Smooth muscle cell (in vitro differentiated cells): ENCODE results near the gene GHR. TPM values are rescaled to one million over a fixed set of nuclear protein-coding genes. Genes with fewer than 3 reads are reported as not detected.

Experiments used
- DNase-seq: peaks from one replicate; lab custom pipeline; 2025; ENCODE audit not compliant: unreplicated experiment; lab: John Stamatoyannopoulos, UW
- H2AFZ ChIP-seq: fragments of 200-600 bp; sonication (generic); 2 replicates; pipeline ENCODE4 v1.6.0; 2016; ENCODE audit warnings: antibody characterized with exemption, low read depth, mild to moderate bottlenecking
- H3F3A ChIP-seq: fragments of 200-600 bp; sonication (generic); 2 replicates; pipeline ENCODE4 v1.6.0; 2017; ENCODE audit warnings: antibody characterized with exemption, low read depth
- H3K27ac ChIP-seq: fragments of 200-600 bp; sonication (generic); 2 replicates; pipeline ENCODE4 v1.5.1; 2016; ENCODE audit warnings: low read depth, mild to moderate bottlenecking
- H3K27me3 ChIP-seq: fragments of 200-600 bp; sonication (generic); 2 replicates; pipeline ENCODE4 v1.6.1; 2016; ENCODE audit warnings: low read depth, mild to moderate bottlenecking
- H3K36me3 ChIP-seq: fragments of 200-600 bp; sonication (generic); 2 replicates; pipeline ENCODE4 v1.5.1; 2016; ENCODE audit warnings: low read depth
- H3K4me1 ChIP-seq: fragments of 200-600 bp; sonication (generic); 2 replicates; pipeline ENCODE4 v1.5.1; 2016; ENCODE audit warnings: low read depth
- H3K4me2 ChIP-seq: fragments of 200-600 bp; sonication (generic); 2 replicates; pipeline ENCODE4 v1.6.0; 2016; ENCODE audit warnings: mild to moderate bottlenecking
- H3K4me3 ChIP-seq: fragments of 200-600 bp; sonication (generic); 2 replicates; pipeline ENCODE4 v1.5.1; 2016; ENCODE audit warnings: mild to moderate bottlenecking
- H3K79me2 ChIP-seq: fragments of 200-600 bp; sonication (generic); 2 replicates; pipeline ENCODE4 v1.6.0; 2016; ENCODE audit warnings: low read depth, mild to moderate bottlenecking
- H3K9ac ChIP-seq: fragments of 200-600 bp; sonication (generic); 2 replicates; pipeline ENCODE4 v1.6.0; 2016; ENCODE audit warnings: low read depth
- H3K9me3 ChIP-seq: fragments of 200-600 bp; sonication (generic); replicated peaks from 2 replicates; pipeline ENCODE4 v1.5.1; 2016; ENCODE audit warnings: low read depth
- H4K20me1 ChIP-seq: fragments of 200-600 bp; sonication (generic); 2 replicates; pipeline ENCODE4 v1.6.0; 2016; ENCODE audit warnings: low read depth
- WGBS: methylation state at CpG from one replicate; pipeline ENCODE4 v1.1.7; 2016; ENCODE audit warnings: low lambda C conversion rate; 5-methylcytosine and 5-hydroxymethylcytosine counted together
- polyA plus RNA-seq: library from polyadenylated mRNA; unstranded; fragments of >200 nt; fragmentation: Nextera tagmentation; extraction: Ambion mirVana; gene quantifications from 2 replicates; pipeline ENCODE4 v1.2.1, GENCODE V29; 2016
- total RNA-seq: library from RNA; depleted of rRNA; stranded (reverse); fragments of >200 nt; gene quantifications from 2 replicates; pipeline ENCODE4 v1.2.3, GENCODE V29; 2014
- TF ChIP-seq, protein P1 (sequence below): fragments of 200-600 bp; sonication (generic); IDR thresholded peaks from 2 replicates; pipeline ENCODE4 v1.5.1; 2017; ENCODE audit warnings: borderline replicate concordance, mild to moderate bottlenecking, antibody characterized with exemption; ENCODE audit not compliant: insufficient read depth, poor library complexity, severe bottlenecking

GHR gene
- total and polyA plus RNA-seq, 2 experiments from 2014 or later = 2.1 to 4.3 TPM

DNA sequence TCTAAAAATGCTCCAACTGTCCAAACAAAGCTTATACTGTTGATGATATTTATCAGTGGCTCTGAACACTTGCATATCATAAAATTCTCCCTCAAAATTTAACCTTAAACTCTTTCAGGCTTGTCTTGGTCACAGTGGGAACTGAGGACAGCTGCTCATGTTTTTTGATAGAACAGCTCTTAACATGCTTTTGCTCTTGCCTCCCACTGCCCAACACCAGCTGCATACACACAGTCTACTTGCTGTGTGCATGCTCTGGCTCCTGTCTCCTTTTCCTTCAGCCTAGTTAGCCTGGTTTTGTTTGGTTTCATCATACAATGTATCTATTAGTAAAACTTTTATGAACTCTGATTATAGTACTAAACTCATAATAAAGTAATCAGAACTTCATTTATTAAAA, 64.6 kb downstream of the GHR start:
- Histone ChIP-seq H2AFZ (no peak overlapping the region), H3K27me3 (no peaks in the 10 kb centered on the region), H3K79me2 (no peaks in the 10 kb centered on the region), H4K20me1 (no peaks in the 10 kb centered on the region), H3F3A (no peaks in the 10 kb centered on the region), H3K4me3 (no peak overlapping the region), H3K27ac (no peak overlapping the region), H3K36me3 (no peaks in the 10 kb centered on the region), H3K9ac (no peak overlapping the region), H3K9me3 (no peaks in the 10 kb centered on the region), H3K4me2 (no peak overlapping the region), H3K4me1 (peaks cover 4% of the 10 kb centered on the region)
- TF ChIP-seq, protein P1, sequence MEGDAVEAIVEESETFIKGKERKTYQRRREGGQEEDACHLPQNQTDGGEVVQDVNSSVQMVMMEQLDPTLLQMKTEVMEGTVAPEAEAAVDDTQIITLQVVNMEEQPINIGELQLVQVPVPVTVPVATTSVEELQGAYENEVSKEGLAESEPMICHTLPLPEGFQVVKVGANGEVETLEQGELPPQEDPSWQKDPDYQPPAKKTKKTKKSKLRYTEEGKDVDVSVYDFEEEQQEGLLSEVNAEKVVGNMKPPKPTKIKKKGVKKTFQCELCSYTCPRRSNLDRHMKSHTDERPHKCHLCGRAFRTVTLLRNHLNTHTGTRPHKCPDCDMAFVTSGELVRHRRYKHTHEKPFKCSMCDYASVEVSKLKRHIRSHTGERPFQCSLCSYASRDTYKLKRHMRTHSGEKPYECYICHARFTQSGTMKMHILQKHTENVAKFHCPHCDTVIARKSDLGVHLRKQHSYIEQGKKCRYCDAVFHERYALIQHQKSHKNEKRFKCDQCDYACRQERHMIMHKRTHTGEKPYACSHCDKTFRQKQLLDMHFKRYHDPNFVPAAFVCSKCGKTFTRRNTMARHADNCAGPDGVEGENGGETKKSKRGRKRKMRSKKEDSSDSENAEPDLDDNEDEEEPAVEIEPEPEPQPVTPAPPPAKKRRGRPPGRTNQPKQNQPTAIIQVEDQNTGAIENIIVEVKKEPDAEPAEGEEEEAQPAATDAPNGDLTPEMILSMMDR = no peak
- no peak for DNase-seq

DNA sequence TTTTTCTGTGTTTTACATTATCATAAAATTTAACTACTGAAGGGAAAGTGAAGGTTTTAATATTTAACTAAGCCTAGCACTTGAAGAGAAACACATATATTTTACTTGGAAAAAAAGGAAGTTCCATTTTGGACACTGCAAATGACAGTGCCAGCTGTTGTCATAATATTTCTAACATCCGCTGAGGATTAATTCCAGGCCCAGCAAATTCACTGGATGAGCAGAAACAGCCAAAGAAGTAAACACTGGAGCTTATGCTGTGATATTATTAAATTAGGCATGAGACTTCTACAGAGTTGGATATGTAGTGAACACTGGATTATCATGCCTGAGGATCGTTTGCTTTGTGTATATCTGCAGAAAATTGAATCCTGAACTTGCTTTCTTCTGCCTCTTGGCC, 67.6 kb downstream of the GHR start:
- Histone ChIP-seq H3K27ac (no peak overlapping the region), H3K4me2 (no peak overlapping the region), H3K36me3 (no peaks in the 10 kb centered on the region), H4K20me1 (no peaks in the 10 kb centered on the region), H3K79me2 (no peaks in the 10 kb centered on the region), H2AFZ (no peak overlapping the region), H3K27me3 (no peaks in the 10 kb centered on the region), H3K9ac (no peak overlapping the region), H3K4me1 (peaks cover 4% of the 10 kb centered on the region), H3K9me3 (no peaks in the 10 kb centered on the region), H3F3A (no peaks in the 10 kb centered on the region), H3K4me3 (no peak overlapping the region)
- TF ChIP-seq, protein P1 = no peak
- 84% methylated on average over 2 of the region's 2 CpGs for WGBS
- no peak for DNase-seq

DNA sequence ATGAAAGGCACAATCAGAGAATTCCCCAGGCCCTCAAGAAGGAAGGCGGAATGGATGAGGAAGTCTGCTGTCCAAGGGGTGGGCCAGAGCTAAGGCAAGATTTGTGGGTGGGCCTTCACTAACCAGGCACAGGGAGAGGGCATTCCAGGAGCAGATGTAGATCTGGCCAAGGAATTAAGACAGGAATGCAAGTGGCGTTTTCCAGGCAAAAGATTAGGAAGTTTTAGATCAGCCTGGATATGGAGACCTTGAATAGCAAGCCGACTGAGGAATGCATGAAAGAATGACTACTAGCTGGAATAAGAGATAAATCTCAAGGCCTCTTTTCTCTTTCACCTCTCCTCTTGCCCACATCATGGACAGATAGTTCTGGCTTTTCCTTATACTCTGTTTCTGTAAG, 68.5 kb downstream of the GHR start:
- 34% methylated on average over 3 of the region's 3 CpGs for WGBS
- TF ChIP-seq, protein P1 = no peak
- no peaks in the 10 kb centered on the region for H3K36me3 ChIP-seq
- H3K9ac ChIP-seq = no peak overlapping the region
- no peak for DNase-seq
- H3K4me3 ChIP-seq = no peak overlapping the region
- peaks cover 4% of the 10 kb centered on the region for H3K4me1 ChIP-seq
- H4K20me1 ChIP-seq = no peaks in the 10 kb centered on the region
- H3F3A ChIP-seq = no peaks in the 10 kb centered on the region
- no peak overlapping the region for H2AFZ ChIP-seq
- no peaks in the 10 kb centered on the region for H3K79me2 ChIP-seq
- H3K9me3 ChIP-seq = no peaks in the 10 kb centered on the region
- H3K27me3 ChIP-seq = no peaks in the 10 kb centered on the region
- H3K4me2 ChIP-seq = peak overlapping the region; percentile 27
- H3K27ac ChIP-seq = no peak overlapping the region

DNA sequence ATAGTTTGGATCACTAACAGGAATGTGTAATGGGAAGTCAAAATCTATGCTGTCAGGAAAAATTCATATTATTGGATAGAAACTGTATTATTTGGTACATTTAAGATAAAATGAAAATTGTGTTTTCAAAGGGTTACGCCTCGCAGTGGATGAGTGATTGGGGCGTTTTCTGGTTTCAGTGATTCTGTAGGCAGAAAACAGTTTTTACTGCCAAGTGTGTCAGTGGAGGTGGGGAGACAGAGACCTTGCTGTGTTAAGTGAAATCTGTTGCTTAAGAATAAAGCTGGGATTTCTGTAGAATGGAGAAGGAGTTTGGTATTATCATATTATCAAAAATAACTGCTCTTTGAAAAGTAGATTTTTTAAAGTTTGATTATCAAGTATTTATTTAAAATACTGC, 69.7 kb downstream of the GHR start:
- no peak overlapping the region for H3K4me3 ChIP-seq
- no peak overlapping the region for H2AFZ ChIP-seq
- H4K20me1 ChIP-seq = no peaks in the 10 kb centered on the region
- H3K4me1 ChIP-seq = peaks cover 4% of the 10 kb centered on the region
- TF ChIP-seq, protein P1 = no peak
- H3K27ac ChIP-seq = no peak overlapping the region
- no peaks in the 10 kb centered on the region for H3K36me3 ChIP-seq
- H3K4me2 ChIP-seq = no peak overlapping the region
- DNase-seq = no peak
- no peaks in the 10 kb centered on the region for H3K9me3 ChIP-seq
- no peaks in the 10 kb centered on the region for H3F3A ChIP-seq
- H3K79me2 ChIP-seq = no peaks in the 10 kb centered on the region
- 92% methylated on average over 3 of the region's 3 CpGs for WGBS
- H3K27me3 ChIP-seq = no peaks in the 10 kb centered on the region
- no peak overlapping the region for H3K9ac ChIP-seq
